Stomach (tissue), 4 donors: ENCODE measurements around the gene GPR50.

Source experiments
- EP300 ChIP-seq: sonication (generic); formaldehyde crosslinking; IDR thresholded peaks from one replicate; pipeline ENCODE4 v1.6.1; 2017; ENCODE audit warnings: antibody characterized with exemption
- POLR2A ChIP-seq, 4 donors: fragments of 450-650 bp; IDR thresholded peaks; one replicate each; pipeline ENCODE4 v1.6.1; 2016; ENCODE audit warnings: antibody characterized with exemption in 4 of 4, control low read depth in 2 of 4, mild to moderate bottlenecking in 1 of 4, moderate library complexity in 1 of 4
- POLR2AphosphoS5 ChIP-seq, 3 donors: sonication (generic); formaldehyde crosslinking; IDR thresholded peaks; one replicate each; pipeline ENCODE4 v1.6.1; 2016; ENCODE audit warnings: antibody characterized with exemption in 3 of 3
- TF ChIP-seq, protein P1 (sequence below), 7 experiments: fragments of 450-650 bp in 4 of 7; fragments of 200-600 bp in 3 of 7; sonication (generic) in 3 of 7; IDR thresholded peaks; one replicate each; pipeline ENCODE4 v1.5.1; 2016 to 2019; ENCODE audit warnings: antibody characterized with exemption in 7 of 7, control low read depth in 2 of 7, mild to moderate bottlenecking in 1 of 7

DNA sequence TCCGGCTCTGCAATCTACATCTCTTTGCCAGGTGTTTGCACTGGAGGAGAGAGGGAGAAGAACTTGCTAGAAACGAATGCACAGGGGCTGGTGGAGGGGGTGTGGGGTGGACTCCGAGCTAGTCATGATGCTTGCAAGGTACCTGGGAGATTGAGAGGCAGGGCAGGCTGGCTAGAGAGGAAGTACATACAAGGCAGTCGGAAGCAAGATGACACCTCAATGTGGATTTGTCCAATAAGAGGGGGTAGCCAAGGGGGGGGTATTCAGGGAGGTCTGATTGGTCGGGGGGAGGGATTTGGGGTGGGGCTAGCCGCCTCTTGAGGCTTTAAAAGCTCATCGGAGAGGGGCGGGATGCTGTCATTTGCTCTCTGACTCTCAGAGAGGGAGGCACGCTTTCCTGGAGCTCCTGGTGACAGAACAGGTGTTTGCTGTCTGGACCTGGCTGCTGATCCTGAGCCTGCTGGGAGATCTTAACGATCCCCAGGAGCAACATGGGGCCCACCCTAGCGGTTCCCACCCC is at the start of gene GPR50:
- TF ChIP-seq, protein P1, sequence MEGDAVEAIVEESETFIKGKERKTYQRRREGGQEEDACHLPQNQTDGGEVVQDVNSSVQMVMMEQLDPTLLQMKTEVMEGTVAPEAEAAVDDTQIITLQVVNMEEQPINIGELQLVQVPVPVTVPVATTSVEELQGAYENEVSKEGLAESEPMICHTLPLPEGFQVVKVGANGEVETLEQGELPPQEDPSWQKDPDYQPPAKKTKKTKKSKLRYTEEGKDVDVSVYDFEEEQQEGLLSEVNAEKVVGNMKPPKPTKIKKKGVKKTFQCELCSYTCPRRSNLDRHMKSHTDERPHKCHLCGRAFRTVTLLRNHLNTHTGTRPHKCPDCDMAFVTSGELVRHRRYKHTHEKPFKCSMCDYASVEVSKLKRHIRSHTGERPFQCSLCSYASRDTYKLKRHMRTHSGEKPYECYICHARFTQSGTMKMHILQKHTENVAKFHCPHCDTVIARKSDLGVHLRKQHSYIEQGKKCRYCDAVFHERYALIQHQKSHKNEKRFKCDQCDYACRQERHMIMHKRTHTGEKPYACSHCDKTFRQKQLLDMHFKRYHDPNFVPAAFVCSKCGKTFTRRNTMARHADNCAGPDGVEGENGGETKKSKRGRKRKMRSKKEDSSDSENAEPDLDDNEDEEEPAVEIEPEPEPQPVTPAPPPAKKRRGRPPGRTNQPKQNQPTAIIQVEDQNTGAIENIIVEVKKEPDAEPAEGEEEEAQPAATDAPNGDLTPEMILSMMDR (IDR thresholded peaks at IDR 0.05), result no peak
- no peak for TF ChIP-seq POLR2A (IDR thresholded peaks at IDR 0.05)
- TF ChIP-seq EP300, result no peak
- no peak for TF ChIP-seq POLR2AphosphoS5 (IDR thresholded peaks at IDR 0.05)
